GM19240 (cell line): ENCODE results near the gene MADD.

Experiments used
- DNase-seq: peaks from one replicate; pipeline ENCODE4 v3.0.0; 2011; ENCODE audit warnings: low spot score; ENCODE audit not compliant: insufficient read length

Gene MADD

GRCh38 chr11:47269829-47270305, at the start of gene MADD:
Gene MADD (plus strand): TSS chr11:47270133.
- DNase-seq: peak; percentile 91

- no peak for DNase-seq
Measured at GRCh38 chr11:47220401-47220821, 49.5 kb upstream of the MADD start.

- DNase-seq: no peak
Measured at GRCh38 chr11:47222696-47223095, 47.2 kb upstream of the MADD start.

- DNase-seq: no peak
Measured at GRCh38 chr11:47225552-47226400, 44.2 kb upstream of the MADD start.

- DNase-seq: no peak
Measured at GRCh38 chr11:47229161-47229560, 40.8 kb upstream of the MADD start.

GRCh38 chr11:47233051-47233450, 36.9 kb upstream of the MADD start:
- no peak for DNase-seq

GRCh38 chr11:47233989-47234668, 35.8 kb upstream of the MADD start:
- no peak for DNase-seq

GRCh38 chr11:47234669-47235100, 35.2 kb upstream of the MADD start:
- DNase-seq: no peak

- DNase-seq: no peak
Measured at GRCh38 chr11:47235163-47235562, 34.8 kb upstream of the MADD start.

GRCh38 chr11:47236482-47236881, 33.5 kb upstream of the MADD start:
- no peak for DNase-seq

GRCh38 chr11:47239852-47240251, 30.1 kb upstream of the MADD start:
- no peak for DNase-seq

GRCh38 chr11:47241841-47242301, 28.1 kb upstream of the MADD start:
- DNase-seq: no peak

GRCh38 chr11:47242596-47243192, 27.2 kb upstream of the MADD start:
- no peak for DNase-seq

- DNase-seq: no peak
Measured at GRCh38 chr11:47243454-47243853, 26.5 kb upstream of the MADD start.

- no peak for DNase-seq
Measured at GRCh38 chr11:47244448-47245350, 25.2 kb upstream of the MADD start.

GRCh38 chr11:47245611-47246357, 24.1 kb upstream of the MADD start:
- DNase-seq: no peak

GRCh38 chr11:47247502-47247901, 22.4 kb upstream of the MADD start:
- DNase-seq: no peak

GRCh38 chr11:47248304-47248663, 21.6 kb upstream of the MADD start:
- DNase-seq: no peak

GRCh38 chr11:47248664-47249377, 21.1 kb upstream of the MADD start, which contains the start of gene ACP2:
Gene ACP2 (minus strand): TSS chr11:47248814. CDS start chr11:47248789, 25 bp downstream.
- DNase-seq: peak; percentile 76

- DNase-seq: no peak
Measured at GRCh38 chr11:47249378-47249715, 20.6 kb upstream of the MADD start.
